ENCODE results near the gene TXNL4A.

DNA sequence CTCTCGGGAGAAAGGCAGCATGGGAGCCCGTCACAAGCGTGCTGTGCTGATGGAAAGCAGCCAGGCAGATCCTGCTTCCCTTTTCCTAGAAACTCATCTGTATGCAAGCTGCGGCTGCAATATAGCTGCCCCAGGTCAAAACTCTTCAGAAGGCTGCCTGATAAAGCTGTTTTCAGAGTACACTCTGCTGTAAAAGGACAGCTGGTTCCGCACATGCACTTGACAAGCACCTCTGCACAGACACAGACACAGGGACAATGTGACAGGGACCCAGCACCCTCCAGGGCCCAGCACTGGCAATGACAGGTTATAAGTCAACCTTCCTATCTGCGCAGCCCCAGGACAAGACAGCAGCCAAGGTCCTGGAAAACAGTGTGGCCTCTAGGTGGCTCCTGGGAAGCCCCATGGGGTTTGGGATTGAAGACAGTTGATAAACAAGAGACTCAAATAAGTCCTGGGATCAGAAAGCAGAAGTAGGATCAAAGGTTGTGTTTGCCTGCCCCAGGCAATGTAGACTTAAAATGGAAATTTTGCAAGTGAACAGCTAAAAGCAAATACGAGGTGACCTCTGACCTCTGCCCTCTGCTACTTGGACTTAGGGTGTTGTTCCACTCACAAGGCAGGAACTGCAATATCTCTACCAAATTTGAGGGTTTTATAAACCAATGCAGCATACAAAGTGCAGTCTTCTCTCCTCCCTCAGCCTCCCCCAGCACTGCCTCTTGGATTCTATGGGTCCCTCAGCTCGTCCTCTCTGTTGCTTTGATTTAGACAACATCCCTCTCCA, 53.9 kb downstream of the TXNL4A start:
- TF ChIP-seq, protein P1, sequence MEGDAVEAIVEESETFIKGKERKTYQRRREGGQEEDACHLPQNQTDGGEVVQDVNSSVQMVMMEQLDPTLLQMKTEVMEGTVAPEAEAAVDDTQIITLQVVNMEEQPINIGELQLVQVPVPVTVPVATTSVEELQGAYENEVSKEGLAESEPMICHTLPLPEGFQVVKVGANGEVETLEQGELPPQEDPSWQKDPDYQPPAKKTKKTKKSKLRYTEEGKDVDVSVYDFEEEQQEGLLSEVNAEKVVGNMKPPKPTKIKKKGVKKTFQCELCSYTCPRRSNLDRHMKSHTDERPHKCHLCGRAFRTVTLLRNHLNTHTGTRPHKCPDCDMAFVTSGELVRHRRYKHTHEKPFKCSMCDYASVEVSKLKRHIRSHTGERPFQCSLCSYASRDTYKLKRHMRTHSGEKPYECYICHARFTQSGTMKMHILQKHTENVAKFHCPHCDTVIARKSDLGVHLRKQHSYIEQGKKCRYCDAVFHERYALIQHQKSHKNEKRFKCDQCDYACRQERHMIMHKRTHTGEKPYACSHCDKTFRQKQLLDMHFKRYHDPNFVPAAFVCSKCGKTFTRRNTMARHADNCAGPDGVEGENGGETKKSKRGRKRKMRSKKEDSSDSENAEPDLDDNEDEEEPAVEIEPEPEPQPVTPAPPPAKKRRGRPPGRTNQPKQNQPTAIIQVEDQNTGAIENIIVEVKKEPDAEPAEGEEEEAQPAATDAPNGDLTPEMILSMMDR (IDR thresholded peaks at IDR 0.05; ENCODE audit: borderline replicate concordance, extremely low read depth, low read length, poor library complexity, severe bottlenecking) = no peak
- TF ChIP-seq EZH2 (IDR thresholded peaks at IDR 0.05; ENCODE audit: borderline replicate concordance, low read depth, low read length, severe bottlenecking) = no peak

All from DND-41 (cell line).